Right renal pelvis (tissue), 4 donors: ENCODE measurements around the gene EPYC. TPM values are rescaled to one million over a fixed set of nuclear protein-coding genes. Genes with fewer than 3 reads are reported as not detected.

Experiments used
- DNase-seq, 4 donors: peaks; one replicate each; pipeline ENCODE4 v3.0.0-alpha.2; 2013; ENCODE audit warnings: low read depth in 4 of 4, low spot score in 3 of 4, missing footprints in 1 of 4
- polyA plus RNA-seq, 4 donors: library from polyadenylated mRNA; unstranded; fragments of 120-200 nt; gene quantifications; one replicate each; pipeline ENCODE4 v1.2.1, GENCODE V29; 2013; ENCODE audit not compliant: insufficient read length in 4 of 4

The EPYC gene
- polyA plus RNA-seq, 4 donors, result 0.09 TPM; not detected in 3

- no peak for DNase-seq
Observed at GRCh38 chr12:90916516-90916915, 88.3 kb downstream of the EPYC start.

- DNase-seq, result no peak
Observed at GRCh38 chr12:90915353-90915752, 89.4 kb downstream of the EPYC start.

Other genes starting within 250 kb of the EPYC start
- gene CCER1, start 49.8 kb downstream of the EPYC start, polyA plus RNA-seq, result not detected
- gene KERA, start 53.1 kb upstream of the EPYC start, polyA plus RNA-seq, result under 1 TPM in 1 of 4 donors, not detected in 3; 0.05 TPM
- gene LUM, start 106.5 kb upstream of the EPYC start, polyA plus RNA-seq, result 100 to 1,000 TPM in 2 of 4 donors, 10 to 100 TPM in 2; 48.8 to 135 (median 89.6) TPM
- 100 to 1,000 TPM; 538 to 737 (median 634) TPM for gene DCN, start 177.8 kb upstream of the EPYC start, polyA plus RNA-seq